T47D (cell line): ENCODE measurements around the gene KIAA1671.
"Not testable (repeated sequence)": the region's sequence is repeated elsewhere in the genome, so short reads cannot be mapped to it uniquely, and the experiment has no call there.

ENCODE experiments used
- DNase-seq, 2 experiments: peaks; one replicate each; pipeline versions ENCODE4 v3.0.0 to v3.0.0-alpha.2; 2011 to 2012; ENCODE audit warnings: low read depth in 1 of 2, low spot score in 1 of 2
- JUND ChIP-seq: IDR thresholded peaks from 2 replicates; pipeline ENCODE4 v1.6.1; 2012; ENCODE audit warnings: low read depth
- in situ Hi-C: cut with HindIII; loops from 2 replicates; pipeline ENCODE4 v1.10.0; 2016; ENCODE audit warnings: low sequenced_read_pairs, low pct_unique_long_range_greater_than_20kb

Gene KIAA1671

GRCh38 chr22:25197340-25197739 is 244.8 kb downstream of the KIAA1671 start:
- no peak for TF ChIP-seq JUND
- no peak for DNase-seq
- in situ Hi-C loops: no loop called here

- TF ChIP-seq JUND: no peak
- in situ Hi-C loops: no loop called here
These were observed 247.4 kb downstream of the KIAA1671 start, which contains the start of gene CRYBB3 for GRCh38 chr22:25199731-25200520. Gene CRYBB3, plus strand, starts transcription at chr22:25199858. Its CDS starts 1,539 bp downstream, at chr22:25201397.

GRCh38 chr22:25200967-25201366 is 248.5 kb downstream of the KIAA1671 start:
- in situ Hi-C loops: no loop called here
- no peak for TF ChIP-seq JUND
- DNase-seq: no peak

More at GRCh38 chr22:25199731-25200520, 247.4 kb downstream of the KIAA1671 start, which contains the start of gene CRYBB3:
- DNase-seq: no peak

- no peak for TF ChIP-seq JUND
- no peak for DNase-seq
- in situ Hi-C loops: no loop called here
These were observed 249.2 kb downstream of the KIAA1671 start for GRCh38 chr22:25201557-25202273.

DNA sequence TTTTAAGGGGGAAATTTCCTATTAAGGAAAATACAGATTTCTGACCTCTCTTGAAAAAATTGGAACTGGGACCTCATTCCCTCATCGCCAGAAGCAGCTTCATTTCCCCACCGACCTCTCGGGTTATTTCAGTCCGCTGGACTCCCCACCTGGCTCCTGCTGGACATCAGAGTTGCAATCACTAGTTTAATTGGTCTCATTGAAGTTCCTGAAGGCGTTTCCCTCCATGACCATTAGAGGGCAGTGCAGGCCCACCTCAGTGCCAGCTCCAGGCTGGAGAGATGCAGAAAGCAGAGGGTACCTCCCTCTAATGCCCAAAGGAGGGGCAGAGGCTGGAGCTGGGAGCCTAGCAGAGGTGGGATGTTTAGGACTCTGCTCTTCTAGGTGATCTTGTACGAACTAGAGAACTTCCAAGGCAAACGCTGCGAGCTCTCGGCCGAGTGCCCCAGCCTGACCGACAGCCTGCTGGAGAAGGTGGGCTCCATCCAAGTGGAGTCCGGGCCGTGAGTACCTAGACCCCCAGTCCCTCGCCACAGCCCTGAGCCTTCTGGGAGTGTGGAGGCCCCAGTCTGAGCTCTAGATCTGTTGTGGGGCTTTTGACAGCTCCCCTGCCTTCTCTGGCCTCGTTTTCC is 249.9 kb downstream of the KIAA1671 start:
- in situ Hi-C loops: no loop called here
- TF ChIP-seq JUND: no peak
- peak; percentile 64 to 70 for DNase-seq

GRCh38 chr22:25203082-25203481 is 250.6 kb downstream of the KIAA1671 start:
- in situ Hi-C loops: no loop called here
- no peak for TF ChIP-seq JUND
- no peak for DNase-seq

- DNase-seq, in situ Hi-C loops: not testable (repeated sequence)
These were observed 252.0 kb downstream of the KIAA1671 start for GRCh38 chr22:25204547-25204946.

GRCh38 chr22:25205847-25206246 is 253.3 kb downstream of the KIAA1671 start:
- in situ Hi-C loops: no loop called here
- TF ChIP-seq JUND: no peak
- no peak for DNase-seq

- no peak for TF ChIP-seq JUND
- in situ Hi-C loops: no loop called here
- DNase-seq: no peak
These were observed 254.5 kb downstream of the KIAA1671 start for GRCh38 chr22:25206998-25207397.

GRCh38 chr22:25207553-25208157 is 255.1 kb downstream of the KIAA1671 start:
- in situ Hi-C loops: no loop called here
- no peak for TF ChIP-seq JUND
- DNase-seq: no peak

GRCh38 chr22:25208328-25208727 is 255.8 kb downstream of the KIAA1671 start:
- in situ Hi-C loops: no loop called here
- DNase-seq: no peak
- no peak for TF ChIP-seq JUND

- no peak for DNase-seq
- in situ Hi-C loops: no loop called here
- no peak for TF ChIP-seq JUND
These were observed 256.4 kb downstream of the KIAA1671 start for GRCh38 chr22:25208743-25209505.
